A549 treated with Mapracorat at 1 μM for 4 hours (cell line): ENCODE data around the gene OR52H1. TPM values are rescaled to one million over a fixed set of nuclear protein-coding genes. Genes with fewer than 3 reads are reported as not detected.

Experiments
- total RNA-seq: library from RNA; stranded (reverse); fragments of 200-300 nt; extraction: Qiagen RNA extraction; gene quantifications from 5 replicates; pipeline ENCODE4 v1.2.3, GENCODE V29; 2022

The OR52H1 gene
- not detected in 5 replicates for total RNA-seq

DNA sequence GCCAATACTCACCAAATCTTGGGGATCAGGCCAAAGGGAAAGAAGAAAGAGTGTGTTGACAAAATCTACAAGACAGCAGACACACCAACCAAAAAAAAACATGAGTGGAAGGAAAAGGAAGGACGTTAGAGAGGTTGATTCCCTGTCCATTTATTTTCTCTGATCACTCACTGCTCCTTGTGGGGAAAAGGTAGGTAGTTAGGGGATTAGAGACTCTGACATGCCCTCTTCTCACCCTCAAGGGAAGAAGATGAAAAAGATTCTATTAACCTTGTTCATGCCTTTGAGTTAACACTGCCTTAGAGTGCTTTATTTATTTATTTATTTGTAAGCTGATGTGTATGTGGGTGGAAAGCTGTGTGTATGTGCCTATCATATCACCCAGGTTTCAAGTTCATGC lies at the start of gene OR52H1:
Gene OR52H1 (minus strand): TSS at position 101 of the 400 bp plus-strand sequence. CDS start 3,035 bp downstream, outside the sequence.

DNA sequence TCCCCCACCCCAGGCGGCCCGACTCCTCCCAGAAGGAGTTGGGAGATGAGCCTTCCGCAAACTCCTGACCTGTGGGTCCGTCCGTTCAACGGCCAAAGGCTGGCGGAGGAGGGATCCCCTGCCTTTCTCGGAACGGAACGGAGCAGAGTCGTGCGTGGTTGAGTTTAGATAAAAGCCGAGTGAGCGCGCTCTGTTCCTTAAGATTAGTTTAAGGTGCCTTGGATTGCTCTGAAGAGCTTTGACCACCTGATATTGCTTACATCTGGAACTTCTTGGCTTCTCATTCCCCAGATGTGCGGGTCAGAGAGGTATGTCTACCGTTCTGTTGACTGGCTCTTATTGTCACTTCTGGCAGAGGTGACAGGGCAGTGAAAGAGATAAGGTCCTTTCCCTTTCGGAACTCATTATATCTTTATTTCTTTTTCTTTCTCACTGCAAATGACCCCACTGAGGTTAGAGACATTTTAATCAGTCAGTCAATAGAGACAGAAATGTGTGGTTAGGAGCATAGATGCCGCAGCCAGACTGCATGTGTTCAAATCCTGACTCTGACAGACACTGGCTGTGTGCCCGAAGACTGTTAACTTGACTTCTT lies 48.4 kb upstream of the OR52H1 start, which contains the start of gene TRIM6:
Gene TRIM6 (plus strand): TSS at position 31 of the 595 bp plus-strand sequence. CDS start 261 bp downstream, at position 292.

DNA sequence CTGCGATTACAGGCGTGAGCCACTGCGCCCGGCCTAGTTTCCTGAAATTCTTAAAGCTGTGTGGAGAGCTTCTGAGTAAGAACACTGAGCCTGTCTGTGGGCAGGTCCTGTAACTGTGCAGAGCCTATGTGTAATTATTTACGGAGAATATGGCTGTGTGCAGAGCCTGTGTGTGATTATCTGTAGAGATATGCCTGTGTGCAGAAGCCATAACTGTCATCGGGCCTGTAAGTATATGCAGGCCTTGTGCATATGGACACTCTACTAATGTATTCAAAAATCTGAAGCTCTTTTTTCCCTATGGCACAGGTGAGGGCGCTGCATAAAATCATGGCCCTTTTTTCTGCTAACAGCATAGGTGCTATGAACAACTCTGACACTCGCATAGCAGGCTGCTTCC lies 32.2 kb upstream of the OR52H1 start, which contains the start of gene OR52B6:
Gene OR52B6 (plus strand): TSS at position 301 of the 400 bp plus-strand sequence. CDS start 0 bp downstream, at position 301.

DNA sequence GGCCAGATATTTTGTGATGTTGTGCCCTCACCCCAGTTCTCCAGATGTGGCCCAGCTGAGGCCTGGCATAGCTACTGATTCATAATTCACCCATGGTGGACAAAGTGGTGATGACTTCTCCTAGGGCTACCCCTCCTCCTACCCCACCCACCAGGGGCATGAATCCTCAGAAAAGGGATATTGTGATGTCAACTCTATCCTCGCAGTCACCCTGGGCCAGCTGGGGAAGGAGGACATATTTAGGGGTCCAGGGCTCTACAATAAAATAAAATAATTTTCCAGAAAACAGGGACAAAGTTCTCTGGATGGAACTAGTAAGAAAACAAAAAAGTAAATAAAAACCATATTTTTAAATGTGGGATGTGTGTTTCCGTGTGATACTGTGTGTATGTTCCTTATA lies 31.7 kb downstream of the OR52H1 start, which contains the start of gene UBQLNL:
Gene UBQLNL (minus strand): TSS at position 101 of the 400 bp plus-strand sequence. CDS start 258 bp downstream, outside the sequence.

DNA sequence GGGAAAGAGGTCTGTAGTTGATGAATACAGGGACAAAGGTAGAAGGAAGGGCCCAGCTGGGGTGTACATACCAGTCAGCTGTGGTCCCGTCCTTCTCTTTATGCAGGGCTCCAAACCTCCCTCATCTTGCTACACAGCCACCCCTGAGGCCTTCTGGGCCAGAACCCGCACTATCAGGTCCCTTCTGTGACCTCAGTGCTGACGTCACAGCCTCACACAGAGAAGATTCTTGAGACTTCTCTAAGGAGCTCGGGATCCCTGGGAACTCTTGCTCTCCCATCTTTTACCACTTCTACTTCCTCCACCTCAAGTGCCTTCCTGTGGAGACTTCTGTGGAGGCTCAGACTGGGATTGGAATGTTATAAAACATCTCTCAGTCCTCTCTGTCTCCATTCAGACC lies 38.5 kb downstream of the OR52H1 start, which contains the start of gene UBQLN3:
Gene UBQLN3 (minus strand): TSS at position 155 of the 400 bp plus-strand sequence. CDS start 399 bp downstream, outside the sequence.

Other genes starting within 250 kb of the OR52H1 start
- gene OR51B4, start 246.6 kb downstream of the OR52H1 start, total RNA-seq, result not detected in 5 replicates
- not detected in 5 replicates for gene OR51B2, start 224.2 kb downstream of the OR52H1 start, total RNA-seq
- gene OR51B5, start 205.0 kb downstream of the OR52H1 start, total RNA-seq, result 0.13 TPM in 2 of 5 replicates, not detected in the others
- gene OR51B6, start 197.0 kb downstream of the OR52H1 start, total RNA-seq, result not detected in 5 replicates
- gene OR51M1, start 164.7 kb downstream of the OR52H1 start, total RNA-seq, result not detected in 5 replicates
- gene OR51Q1, start 126.4 kb downstream of the OR52H1 start, total RNA-seq, result not detected in 5 replicates
- gene OR51I1, start 107.0 kb downstream of the OR52H1 start, total RNA-seq, result not detected in 5 replicates
- gene OR51I2, start 99.2 kb downstream of the OR52H1 start, total RNA-seq, result not detected in 5 replicates
- not detected in 5 replicates for gene OR52D1, start 59.9 kb downstream of the OR52H1 start, total RNA-seq
- gene UBQLN3, start 38.6 kb downstream of the OR52H1 start, total RNA-seq, result not detected in 5 replicates
- not detected in 5 replicates for gene UBQLNL, start 31.8 kb downstream of the OR52H1 start, total RNA-seq
- gene OR52B6, start 32.3 kb upstream of the OR52H1 start, total RNA-seq, result not detected in 5 replicates
- 8.7 to 9.9 TPM (median 9.2 TPM) in 5 replicates for gene TRIM6, start 48.1 kb upstream of the OR52H1 start, total RNA-seq
- 2.9 to 3.7 TPM (median 3.1 TPM) in 5 replicates for gene TRIM34, start 76.5 kb upstream of the OR52H1 start, total RNA-seq
- 8.7 to 10.9 TPM (median 10.5 TPM) in 5 replicates for gene TRIM5, start 136.5 kb upstream of the OR52H1 start, total RNA-seq
- gene TRIM22, start 141.2 kb upstream of the OR52H1 start, total RNA-seq, result 0.80 to 1.4 TPM (median 0.87 TPM) in 5 replicates
- gene OR56B1, start 187.9 kb upstream of the OR52H1 start, total RNA-seq, result not detected in 5 replicates
- gene OR52N4, start 205.7 kb upstream of the OR52H1 start, total RNA-seq, result not detected in 5 replicates
- not detected in 5 replicates for gene OR52N5, start 234.8 kb upstream of the OR52H1 start, total RNA-seq
- gene OR52N1, start 242.7 kb upstream of the OR52H1 start, total RNA-seq, result not detected in 5 replicates